HS-27A (cell line): ENCODE measurements around the gene ZNF558.
"Not testable (repeated sequence)": the region's sequence is repeated elsewhere in the genome, so short reads cannot be mapped to it uniquely, and the experiment has no call there.

Experiments used
- DNase-seq: peaks from one replicate; pipeline ENCODE4 v3.0.0-alpha.2; 2012; ENCODE audit warnings: low read depth, missing footprints

The ZNF558 gene

DNA sequence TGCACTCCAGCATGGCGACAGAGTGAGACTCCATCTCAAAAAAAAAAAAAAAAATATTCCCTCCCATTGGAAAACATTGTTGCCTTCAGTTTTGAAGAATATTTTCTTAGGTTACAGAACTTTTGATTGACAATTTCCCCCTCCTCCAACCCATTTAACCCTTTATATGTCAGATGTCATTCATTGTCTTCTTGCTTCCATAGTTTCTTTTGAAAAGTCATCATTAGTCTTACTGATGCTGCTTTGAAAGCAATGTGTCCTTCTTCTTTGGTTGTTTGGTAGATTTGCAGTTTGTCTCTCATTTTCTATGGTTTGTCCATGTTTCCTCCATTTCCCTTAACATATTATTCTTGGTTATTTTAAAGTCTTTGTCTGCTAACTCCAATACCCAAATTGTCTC, 25.4 kb downstream of the ZNF558 start:
- no peak for DNase-seq

DNA sequence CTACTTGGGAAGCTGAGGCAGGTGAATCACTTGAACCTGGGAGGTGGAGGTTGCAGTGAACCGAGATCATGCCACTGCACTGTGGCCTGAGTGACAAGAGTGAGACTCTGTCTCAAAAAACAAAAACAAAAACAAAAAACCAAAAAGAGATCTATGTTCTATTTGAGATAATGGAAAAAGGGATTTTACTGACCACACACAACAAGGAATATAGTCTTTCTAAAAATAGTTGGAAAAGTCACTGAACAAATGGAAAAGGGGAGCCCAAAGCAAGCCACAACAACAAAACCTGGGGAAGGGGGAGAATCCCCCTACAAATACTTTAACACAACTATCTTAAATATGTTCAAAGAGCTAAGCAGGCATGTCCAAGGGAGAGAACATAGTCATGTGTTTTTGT, 37.3 kb downstream of the ZNF558 start:
- no peak for DNase-seq

DNA sequence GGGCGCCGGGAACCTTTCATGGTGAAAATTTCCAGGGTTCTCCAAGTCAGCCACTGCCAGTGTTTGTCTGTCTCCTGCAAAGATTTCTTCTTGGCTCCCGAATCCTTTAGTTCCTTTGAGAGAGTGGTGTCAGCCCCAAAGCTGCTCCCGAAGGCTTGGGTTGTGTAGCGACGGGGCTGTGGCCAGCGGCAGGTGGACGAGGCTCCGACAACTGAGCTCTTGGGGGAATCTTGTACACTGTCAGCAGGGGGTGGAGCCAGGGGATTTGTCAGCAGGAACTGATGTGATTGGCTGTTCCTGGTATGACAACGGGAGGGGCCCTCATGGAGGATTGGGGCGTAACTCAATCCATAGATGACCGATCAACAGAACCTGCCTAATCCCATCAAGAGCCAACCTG, 58.5 kb downstream of the ZNF558 start:
- DNase-seq, result not testable (repeated sequence)

DNA sequence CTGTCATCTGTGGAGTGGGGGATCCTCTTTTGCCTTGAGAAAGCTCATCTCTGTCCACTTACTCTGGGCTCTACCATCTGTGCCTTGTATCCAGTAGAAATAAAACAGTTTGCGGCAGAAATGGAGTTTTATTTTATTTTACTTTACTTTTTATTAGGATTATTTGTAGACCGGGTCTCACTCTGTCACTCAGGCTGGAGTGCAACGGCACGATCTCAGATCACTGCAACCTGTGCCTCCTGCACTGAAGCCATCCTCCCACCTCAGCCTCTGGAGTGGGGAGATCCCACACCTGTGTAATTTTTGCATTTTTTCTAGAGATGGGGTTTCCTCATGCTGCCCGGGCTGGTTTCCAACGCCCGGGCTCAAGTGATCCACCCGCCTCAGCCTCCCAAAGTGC, 62.8 kb downstream of the ZNF558 start:
- not testable (repeated sequence) for DNase-seq

DNA sequence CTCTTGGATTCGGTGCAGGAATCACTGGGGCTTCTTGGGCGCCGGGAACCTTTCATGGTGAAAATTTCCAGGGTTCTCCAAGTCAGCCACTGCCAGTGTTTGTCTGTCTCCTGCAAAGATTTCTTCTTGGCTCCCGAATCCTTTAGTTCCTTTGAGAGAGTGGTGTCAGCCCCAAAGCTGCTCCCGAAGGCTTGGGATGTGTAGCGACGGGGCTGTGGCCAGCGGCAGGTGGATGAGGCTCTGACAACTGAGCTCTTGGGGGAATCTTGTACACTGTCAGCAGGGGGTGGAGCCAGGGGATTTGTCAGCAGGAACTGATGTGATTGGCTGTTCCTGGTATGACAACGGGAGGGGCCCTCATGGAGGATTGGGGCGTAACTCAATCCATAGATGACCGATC, 64.8 kb downstream of the ZNF558 start:
- DNase-seq, result not testable (repeated sequence)
